GM12878 (cell line): ENCODE measurements around the gene FBXW7. TPM values are rescaled to one million over a fixed set of nuclear protein-coding genes. Genes with fewer than 3 reads are reported as not detected.

Experiments
- ATAC-seq: fragments of 200-7000 bp; cut with Tn5 transposase; 3 replicates; pipeline ENCODE4 v1.9.1; 2020; ENCODE audit warnings: mild to moderate bottlenecking, moderate library complexity
- BruUV-seq: library from RNA; stranded (reverse); fragments of 400-500 nt; replicated peaks from 2 replicates; lab custom pipeline; 2021; lab: Mats Ljungman, UMichigan
- CTCF ChIA-PET: fragments of 300-600 bp; sonication (Branson Sonifier 250); formaldehyde crosslinking; extraction: SDS; loops from one replicate; lab custom pipeline; 2021; ENCODE audit warnings: inconsistent platforms; lab: Yijun Ruan, JAX
- POLR2A ChIA-PET: fragments of 350-600 bp; formaldehyde crosslinking; extraction: SDS; loops from one replicate; lab custom pipeline; 2021; ENCODE audit warnings: inconsistent platforms; lab: Charles Lee
- RAD21 ChIA-PET: fragments of 300-600 bp; sonication (Branson Sonifier 250); formaldehyde crosslinking; loops from one replicate; lab custom pipeline; 2023; ENCODE audit warnings: antibody characterized with exemption; ENCODE audit not compliant: unreplicated experiment; lab: Charles Lee
- SMC1A ChIA-PET: fragments of 300-600 bp; sonication (Branson Sonifier 250); formaldehyde crosslinking; loops from one replicate; lab custom pipeline; 2023; ENCODE audit not compliant: unreplicated experiment, uncharacterized antibody; lab: Charles Lee
- DNase-seq: peaks from one replicate; pipeline ENCODE4 v3.0.0-alpha.2; 2011; ENCODE audit warnings: low read depth, low spot score
- FAIRE-seq: peaks from 3 replicates; lab custom pipeline; 2011; peaks lifted over from hg19 to GRCh38; lab: Jason Lieb, UNC
- H2AFZ ChIP-seq: 2 replicates; pipeline ENCODE4 v1.6.0; 2011; ENCODE audit warnings: low read depth, low read length, control low read depth; ENCODE audit not compliant: control insufficient read depth
- H3K27ac ChIP-seq: 2 replicates; pipeline ENCODE4 v1.5.1; 2011; ENCODE audit warnings: control low read depth; ENCODE audit not compliant: control insufficient read depth, insufficient read depth
- H3K27me3 ChIP-seq, 2 experiments: replicated peaks in 1 of 2; 2 replicates each; pipeline versions ENCODE4 v1.6.0 to v1.6.1; 2011; ENCODE audit warnings: low read length in 1 of 2; ENCODE audit not compliant: control insufficient read depth in 2 of 2, insufficient read depth in 2 of 2
- H3K36me3 ChIP-seq, 2 experiments: 2 replicates each; pipeline ENCODE4 v1.5.1; 2011; ENCODE audit warnings: low read length in 1 of 2; ENCODE audit not compliant: control insufficient read depth in 2 of 2, insufficient read depth in 2 of 2
- H3K4me1 ChIP-seq: 2 replicates; pipeline ENCODE4 v1.6.1; 2011; ENCODE audit warnings: mild to moderate bottlenecking, low read length, moderate library complexity, mixed read lengths; ENCODE audit not compliant: control insufficient read depth, insufficient read depth
- H3K4me2 ChIP-seq: 2 replicates; pipeline ENCODE4 v1.6.0; 2011; ENCODE audit warnings: control low read depth; ENCODE audit not compliant: control insufficient read depth, insufficient read depth
- H3K4me3 ChIP-seq: fragments of 200-600 bp; sonication (generic); 2 replicates; pipeline ENCODE4 v1.5.1; 2016
- H3K79me2 ChIP-seq: 2 replicates; pipeline ENCODE4 v1.6.0; 2011; ENCODE audit warnings: low read length; ENCODE audit not compliant: control insufficient read depth, insufficient read depth
- H3K9ac ChIP-seq: 2 replicates; pipeline ENCODE4 v1.8.0; 2011; ENCODE audit warnings: low read length, control low read depth, mixed read lengths; ENCODE audit not compliant: control insufficient read depth, insufficient read depth
- H3K9me3 ChIP-seq: replicated peaks from 3 replicates; pipeline ENCODE4 v1.5.1; 2011; ENCODE audit warnings: mild to moderate bottlenecking, low read length; ENCODE audit not compliant: control insufficient read depth, insufficient read depth
- H4K20me1 ChIP-seq: 2 replicates; pipeline ENCODE4 v1.6.0; 2011; ENCODE audit not compliant: control insufficient read depth, insufficient read depth
- BHLHE40 ChIP-seq, 2 experiments: fragments of 450-650 bp in 1 of 2; IDR thresholded peaks; 2 replicates each; pipeline ENCODE4 v1.6.1; 2011 to 2017; ENCODE audit warnings: low read depth in 2 of 2, borderline replicate concordance in 1 of 2, improper control_type of control experiment in 1 of 2, low read length in 1 of 2, mild to moderate bottlenecking in 1 of 2
- CHD1 ChIP-seq: IDR thresholded peaks from 2 replicates; pipeline ENCODE4 v1.6.1; 2012; ENCODE audit warnings: low read depth, low read length, improper control_type of control experiment
- CREM ChIP-seq: IDR thresholded peaks from 2 replicates; pipeline ENCODE4 v1.6.1; 2014; ENCODE audit warnings: antibody characterized with exemption, low read depth
- WGBS: methylation state at CpG from one replicate; pipeline ENCODE4 v1.1.6; 2016; ENCODE audit warnings: low lambda C conversion rate; ENCODE audit not compliant: insufficient replicate concordance, insufficient coverage; ENCODE audit errors: missing lambda C conversion rate; 5-methylcytosine and 5-hydroxymethylcytosine counted together
- in situ Hi-C: fragments of 300-500 bp; cut with MboI; formaldehyde crosslinking; loops from 9 replicates; pipeline ENCODE4 v1.14.3; 2018; ENCODE audit warnings: mixed read lengths
- intact Hi-C: fragments of 100-400 bp; cut with micrococcal nuclease; formaldehyde crosslinking; loops from one replicate; pipeline ENCODE4 v1.14.2; 2022; ENCODE audit not compliant: unreplicated experiment
- polyA plus RNA-seq, 11 experiments: library from polyadenylated mRNA; depleted of rRNA in 4 of 11; unstranded in 6 of 11; stranded (reverse) in 5 of 11; fragments of >200 nt; fragmentation: Nextera tagmentation in 4 of 11; fragmentation: Illumina TruSeq in 1 of 11; extraction: Ambion mirVana in 4 of 11; extraction: Trizol in 1 of 11; gene quantifications; 1 replicate in 1 of 11; 2 replicates in 10 of 11; pipeline versions ENCODE4 v1.2.1 to v1.2.3, GENCODE V29; 2011 to 2016; ENCODE audit warnings: inconsistent platforms in 2 of 11, missing spikeins in 2 of 11, low read depth in 1 of 11
- total RNA-seq, 4 experiments: library from RNA; depleted of rRNA in 3 of 4; stranded (reverse); fragments of >200 nt in 3 of 4; fragmentation: Illumina TruSeq in 1 of 4; extraction: Trizol in 1 of 4; gene quantifications; 2 replicates each; pipeline versions ENCODE4 v1.2.1 to v1.2.3, GENCODE V29; 2013 to 2021
- TF ChIP-seq, protein P1 (sequence below): fragments of 450-650 bp; IDR thresholded peaks from 2 replicates; pipeline ENCODE4 v1.6.1; 2016; ENCODE audit warnings: mild to moderate bottlenecking

Gene FBXW7
- total and polyA plus RNA-seq, 10 of the 15 experiments (the other 5 are each of a cell fraction or from before 2014, with no cell fraction given): 35.8 to 118 (median 47.2) TPM

DNA sequence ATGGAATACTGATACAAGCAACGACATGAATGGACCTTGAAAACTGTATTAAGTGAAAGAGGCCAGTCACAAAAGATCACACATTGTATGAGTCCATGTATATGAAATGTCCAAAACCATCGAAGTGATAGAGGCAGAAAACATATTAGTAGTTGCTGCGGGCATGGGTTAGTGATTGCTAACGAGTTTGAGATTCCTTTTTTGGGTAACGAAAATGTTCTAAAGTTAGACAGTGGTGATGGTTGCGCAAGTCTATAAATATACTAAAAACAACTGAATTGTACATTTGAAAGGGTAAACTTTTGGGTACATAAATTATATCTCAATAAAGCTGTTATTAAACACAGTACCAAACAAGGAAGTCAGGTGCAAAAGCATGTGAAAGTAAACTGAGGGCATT, 234.5 kb downstream of the FBXW7 start (continued):
- TF ChIP-seq BHLHE40 (IDR thresholded peaks at IDR 0.05; ENCODE audit: borderline replicate concordance in 1 of 2, low read depth in 2 of 2, low read length in 1 of 2) (no peak), CREM (no peak)
- TF ChIP-seq, protein P1, sequence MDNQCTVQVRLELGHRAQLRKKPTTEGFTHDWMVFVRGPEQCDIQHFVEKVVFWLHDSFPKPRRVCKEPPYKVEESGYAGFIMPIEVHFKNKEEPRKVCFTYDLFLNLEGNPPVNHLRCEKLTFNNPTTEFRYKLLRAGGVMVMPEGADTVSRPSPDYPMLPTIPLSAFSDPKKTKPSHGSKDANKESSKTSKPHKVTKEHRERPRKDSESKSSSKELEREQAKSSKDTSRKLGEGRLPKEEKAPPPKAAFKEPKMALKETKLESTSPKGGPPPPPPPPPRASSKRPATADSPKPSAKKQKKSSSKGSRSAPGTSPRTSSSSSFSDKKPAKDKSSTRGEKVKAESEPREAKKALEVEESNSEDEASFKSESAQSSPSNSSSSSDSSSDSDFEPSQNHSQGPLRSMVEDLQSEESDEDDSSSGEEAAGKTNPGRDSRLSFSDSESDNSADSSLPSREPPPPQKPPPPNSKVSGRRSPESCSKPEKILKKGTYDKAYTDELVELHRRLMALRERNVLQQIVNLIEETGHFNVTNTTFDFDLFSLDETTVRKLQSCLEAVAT: no peak

DNA sequence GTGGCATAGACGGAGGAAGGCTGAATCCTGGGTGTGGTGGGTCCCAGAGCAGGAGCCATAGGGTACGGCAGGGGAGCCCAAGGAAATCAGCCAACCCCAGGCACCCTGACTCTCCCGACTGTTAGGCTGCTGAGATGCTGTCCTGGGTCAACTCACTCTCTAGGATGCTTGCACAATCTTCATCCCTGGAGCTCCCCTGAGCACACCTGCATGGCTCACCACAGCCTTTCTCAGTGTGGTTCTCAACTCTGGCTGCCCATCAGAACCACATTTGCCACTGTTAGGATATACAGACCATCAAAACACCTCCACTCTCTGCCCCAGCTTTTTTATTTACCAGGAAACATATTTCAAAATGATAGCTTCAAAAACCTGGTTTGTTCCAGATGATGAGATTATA, 236.3 kb downstream of the FBXW7 start:
- in situ Hi-C loops: no loop called here
- H3K27ac ChIP-seq: no peak overlapping the region
- H3K36me3 ChIP-seq: no peaks in the 10 kb centered on the region
- ChIA-PET RAD21 (interaction anchor here (1.1 kb wide), 1 partner anchor 157 kb away, joined by 3 read pairs; no protein-coding TSS in a partner anchor), POLR2A (interaction anchor here (1.2 kb wide), 2 partner anchors 9 to 27 kb away, joined by 3 to 4 read pairs; no protein-coding TSS in a partner anchor), SMC1A (interaction anchor here (0.7 to 1.7 kb wide), 7 partner anchors 9 to 44 kb away, joined by 3 to 7 read pairs (median 3); no protein-coding TSS in a partner anchor), CTCF (no interaction called here)
- ATAC-seq: no peak
- no peak overlapping the region for H3K9ac ChIP-seq
- BruUV-seq: no TSS peak
- H4K20me1 ChIP-seq: no peaks in the 10 kb centered on the region
- no peak overlapping the region for H3K4me2 ChIP-seq
- no peak for TF ChIP-seq CHD1
- H3K9me3 ChIP-seq: no peaks in the 10 kb centered on the region
- no peak for FAIRE-seq
- no peak overlapping the region for H3K4me3 ChIP-seq
- intact Hi-C loops: no loop called here
- no peaks in the 10 kb centered on the region for H3K79me2 ChIP-seq
- no peaks in the 10 kb centered on the region for H3K4me1 ChIP-seq
- no peak overlapping the region for H2AFZ ChIP-seq
- no peak for DNase-seq
- H3K27me3 ChIP-seq: no peaks in the 10 kb centered on the region
- 57% methylated on average over 3 of the region's 3 CpGs for WGBS
